NCI-H2196 (cell line): ENCODE data around the gene KRTAP5-6.
A peak's percentile ranks its signal among the peaks of the same experiment; 100 is the strongest.

Experiments
- DNase-seq: peaks from one replicate; lab custom pipeline; 2025; ENCODE audit not compliant: unreplicated experiment; lab: John Stamatoyannopoulos, UW

Gene KRTAP5-6

GRCh38 chr11:1746511-1746931 is 49.5 kb downstream of the KRTAP5-6 start:
- DNase-seq: peak; percentile 70

- no peak for DNase-seq
Observed at GRCh38 chr11:1746956-1747752, 50.2 kb downstream of the KRTAP5-6 start.
